ENCODE measurements around the gene BAG3. TPM values are rescaled to one million over a fixed set of nuclear protein-coding genes. Genes with fewer than 3 reads are reported as not detected.

Gene BAG3
- total RNA-seq, 1 experiment from 2014 or later: 28.6 TPM

DNA sequence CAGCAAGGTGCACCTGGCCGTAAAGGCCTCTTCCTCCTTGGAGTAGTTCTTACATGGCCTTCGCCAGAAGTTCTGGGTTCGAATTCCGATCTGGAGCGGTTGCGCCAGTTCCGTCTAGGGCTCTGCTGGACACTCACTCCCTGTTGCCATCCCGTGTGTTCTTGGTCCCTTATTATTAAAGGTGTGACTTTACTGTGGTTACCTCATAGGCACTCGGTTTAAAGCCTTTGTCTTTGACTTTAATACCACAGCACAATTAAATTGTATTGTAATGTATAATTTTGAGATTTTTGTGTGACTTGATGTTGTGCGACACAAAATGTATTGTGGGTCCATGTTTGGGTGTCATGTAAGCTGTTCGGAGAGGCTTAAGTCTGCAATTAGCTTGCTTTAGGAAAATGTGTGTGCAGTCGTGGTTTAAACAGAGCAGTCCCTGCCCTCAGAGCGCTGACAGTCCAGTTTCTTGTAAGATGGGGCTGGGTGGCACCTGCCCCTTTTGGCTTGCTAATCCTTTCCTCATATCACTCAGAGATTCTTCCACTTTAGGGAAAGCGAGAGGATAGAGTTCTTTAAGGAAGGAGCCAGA, 75.6 kb downstream of the BAG3 start:
- no peak for DNase-seq (ENCODE audit: low read depth)

Other genes starting within 250 kb of the BAG3 start
- 18.6 and 32.4 TPM in 2 replicates for gene RGS10, start 108.7 kb upstream of the BAG3 start, total RNA-seq (2014; rRNA removed; shearing (Covaris generic))
- 45.9 and 47.6 TPM in 2 replicates for gene TIAL1, start 54.4 kb upstream of the BAG3 start, total RNA-seq (2014; rRNA removed; shearing (Covaris generic))
- gene INPP5F, start 74.7 kb downstream of the BAG3 start, total RNA-seq (2014; rRNA removed; shearing (Covaris generic)): 11.1 and 15.2 TPM in 2 replicates
- gene MCMBP, start 221.5 kb downstream of the BAG3 start, total RNA-seq (2014; rRNA removed; shearing (Covaris generic)): 53.1 and 83.4 TPM in 2 replicates
- gene SEC23IP, start 241.3 kb downstream of the BAG3 start, total RNA-seq (2014; rRNA removed; shearing (Covaris generic)): 27.8 and 32.2 TPM in 2 replicates